ENCODE data around the gene MRPS25. TPM values are rescaled to one million over a fixed set of nuclear protein-coding genes. Genes with fewer than 3 reads are reported as not detected.

The MRPS25 gene
- total RNA-seq, 1 donor from 2014 or later: 50.5 TPM

DNA sequence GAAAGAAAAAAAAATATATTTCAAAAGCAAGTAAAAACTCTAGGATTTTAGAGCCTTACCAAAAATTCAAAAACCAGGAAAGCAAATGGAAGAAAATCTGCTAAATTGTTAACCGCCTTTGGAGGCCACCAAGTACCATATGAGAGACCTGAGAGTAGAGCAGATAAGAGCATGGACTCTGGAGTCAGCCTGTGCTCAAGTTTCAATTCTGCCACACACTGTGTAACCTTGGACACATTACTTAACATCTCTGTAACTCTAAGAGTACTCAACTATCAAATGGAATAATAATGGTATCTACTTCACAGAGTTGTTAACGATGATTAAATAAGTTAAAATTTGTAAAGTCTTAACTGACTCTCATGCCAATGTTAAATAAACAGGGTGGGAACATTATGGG is 21.1 kb upstream of the MRPS25 start:
- intact Hi-C loops (cut with micrococcal nuclease): no loop called here

DNA sequence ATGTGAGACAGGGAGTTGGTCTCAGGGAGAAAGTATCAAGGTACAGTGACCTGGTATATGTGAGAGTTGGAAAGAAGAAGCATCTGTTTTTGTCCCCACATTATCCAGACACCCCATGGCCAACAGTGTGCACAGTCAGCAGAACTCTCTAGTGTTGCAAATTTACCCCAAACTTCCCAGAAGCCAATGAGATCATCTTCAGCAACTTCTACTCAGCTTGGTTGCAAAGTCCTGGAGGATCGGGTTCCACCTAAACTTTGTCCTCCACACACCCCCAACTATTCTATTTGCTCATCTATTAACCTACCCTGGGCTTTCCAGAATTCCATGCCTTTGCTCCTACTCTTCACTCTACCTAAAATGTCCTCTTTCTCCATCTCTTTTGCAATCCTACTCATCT is 18.1 kb upstream of the MRPS25 start:
- intact Hi-C loops (cut with micrococcal nuclease): no loop called here

DNA sequence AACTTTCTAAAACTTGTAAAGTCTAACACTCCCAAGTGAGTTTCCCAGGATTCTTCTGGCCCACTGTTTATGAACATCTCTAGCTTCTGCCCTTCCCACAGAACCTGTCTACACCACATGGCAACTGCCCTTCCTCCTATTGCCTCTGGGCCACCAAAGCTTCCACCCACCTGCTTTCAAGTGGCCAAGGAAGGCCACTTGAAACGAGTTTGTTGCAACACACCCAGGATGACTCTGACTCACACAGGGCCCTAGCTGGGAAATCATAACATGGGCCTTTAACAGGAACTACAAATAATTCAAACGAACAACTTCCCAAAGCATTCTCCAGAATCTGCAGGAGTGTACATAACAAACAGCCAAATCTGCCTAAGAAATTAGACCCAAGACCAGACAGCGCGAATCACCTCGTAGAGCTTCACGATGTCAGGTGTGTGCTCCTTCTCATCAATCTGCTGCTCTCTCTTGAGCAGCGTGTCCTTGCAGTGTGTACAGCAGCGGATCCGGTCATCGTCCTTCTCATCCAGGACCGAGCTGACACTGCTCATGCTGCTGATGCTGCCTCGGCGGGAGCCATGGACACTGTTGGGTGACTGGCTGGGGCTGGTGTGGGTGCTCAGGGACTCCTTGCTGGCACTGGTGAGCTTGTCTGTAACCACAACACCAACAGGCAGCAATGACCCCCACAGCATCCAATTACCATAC is 17.0 kb upstream of the MRPS25 start:
- intact Hi-C loops (cut with micrococcal nuclease): no loop called here

DNA sequence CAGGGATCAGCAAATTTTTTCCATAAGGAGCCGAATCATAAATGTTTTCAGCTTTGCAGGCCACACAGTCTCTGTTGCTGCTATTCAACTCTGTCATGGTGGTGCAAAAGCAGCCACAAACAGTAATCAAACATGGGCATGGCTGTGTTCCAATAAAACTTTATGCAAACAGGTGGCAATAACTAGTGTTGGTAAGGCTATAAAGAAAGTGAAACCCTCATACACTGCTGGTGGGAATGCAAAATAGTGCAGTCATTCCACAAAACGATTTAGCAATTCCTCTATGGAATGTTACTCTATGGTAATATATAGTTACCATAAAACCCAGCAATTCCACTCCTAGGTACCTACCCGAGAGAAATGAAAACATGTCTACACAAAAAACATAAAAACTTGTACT is 14.0 kb upstream of the MRPS25 start:
- intact Hi-C loops (cut with micrococcal nuclease): no loop called here

DNA sequence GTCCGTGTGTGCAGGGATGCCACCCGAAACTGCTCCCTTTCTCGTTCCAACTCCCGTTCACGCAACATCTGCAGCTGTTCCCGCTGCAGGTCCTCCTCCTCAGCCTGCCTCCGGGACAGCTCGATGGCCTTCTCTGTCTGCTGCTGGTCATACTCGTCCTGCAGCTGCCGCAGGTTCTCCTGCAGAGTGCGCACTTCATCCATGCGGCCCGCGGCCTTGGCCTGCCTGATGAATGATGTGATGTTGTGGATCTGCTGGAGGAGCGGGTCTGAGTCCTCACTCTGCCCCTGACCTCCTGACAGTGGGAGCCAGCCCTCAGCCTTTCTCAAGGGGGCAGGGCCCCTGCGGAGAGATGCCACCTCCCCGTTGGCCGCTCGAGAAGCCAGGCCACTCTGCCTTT is 9.4 kb upstream of the MRPS25 start:
- intact Hi-C loops (cut with micrococcal nuclease): no loop called here

DNA sequence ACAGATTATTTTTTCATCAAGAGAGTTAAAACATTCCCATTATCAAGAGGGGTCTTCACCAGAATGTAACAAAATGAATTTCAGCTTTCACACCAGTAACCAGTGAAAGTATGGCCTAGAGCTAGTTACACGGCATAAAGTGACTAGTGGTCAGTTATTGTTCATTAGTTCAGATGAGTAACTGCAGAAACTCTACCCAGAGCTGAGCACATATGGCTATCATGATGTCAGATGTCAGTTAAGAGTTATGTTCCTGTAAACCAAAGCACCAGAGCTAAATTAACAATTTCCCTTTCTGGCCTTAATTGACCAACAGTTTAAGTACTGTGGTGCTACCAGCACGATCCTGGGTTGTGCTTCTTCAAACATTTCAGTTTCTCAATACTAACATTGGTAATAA is 6.6 kb upstream of the MRPS25 start:
- intact Hi-C loops (cut with micrococcal nuclease): no loop called here

DNA sequence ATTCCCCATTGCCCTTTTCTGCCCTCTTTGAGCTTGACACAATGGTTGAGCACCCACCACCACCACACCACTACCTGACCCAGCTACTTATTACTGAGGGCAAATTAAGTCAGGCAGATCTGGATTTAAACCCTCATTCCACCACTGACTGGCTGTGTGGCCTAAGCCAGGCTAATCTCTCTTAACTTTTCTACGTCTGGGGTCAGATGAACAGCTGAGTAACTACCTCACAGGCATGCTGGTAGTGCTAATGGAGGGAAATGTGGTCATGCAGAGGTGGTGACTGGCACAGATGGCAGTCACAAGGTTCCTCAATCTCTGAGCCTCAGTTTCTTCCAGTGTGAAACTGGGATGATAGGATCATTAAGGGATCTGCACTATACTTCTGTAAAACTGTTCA is 4.3 kb upstream of the MRPS25 start:
- intact Hi-C loops (cut with micrococcal nuclease): loop anchor here (10.0 kb wide), 1 partner anchor 635 kb away; no protein-coding TSS in a partner anchor

DNA sequence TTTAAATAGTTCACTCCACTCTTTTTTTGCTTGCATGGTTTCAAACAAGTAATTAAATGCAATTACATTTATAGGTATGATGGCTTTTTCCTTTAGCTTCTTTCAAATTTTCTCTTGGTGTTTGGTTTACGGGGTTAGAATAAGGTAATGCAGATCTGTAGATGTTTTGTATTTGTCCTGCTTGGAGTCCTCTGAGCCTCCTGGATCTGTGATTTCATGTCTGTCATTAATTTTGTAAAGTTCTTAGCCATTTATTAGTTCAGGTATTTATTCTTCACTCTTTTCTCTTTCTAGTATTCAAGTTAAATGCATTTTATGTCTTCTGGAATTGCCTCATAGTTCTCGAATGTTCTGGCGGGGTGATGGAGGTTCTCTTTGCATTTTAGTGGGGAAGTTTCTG is 1.4 kb upstream of the MRPS25 start:
- intact Hi-C loops (cut with micrococcal nuclease): loop anchor here (10.0 kb wide), 1 partner anchor 632 kb away; no protein-coding TSS in a partner anchor

DNA sequence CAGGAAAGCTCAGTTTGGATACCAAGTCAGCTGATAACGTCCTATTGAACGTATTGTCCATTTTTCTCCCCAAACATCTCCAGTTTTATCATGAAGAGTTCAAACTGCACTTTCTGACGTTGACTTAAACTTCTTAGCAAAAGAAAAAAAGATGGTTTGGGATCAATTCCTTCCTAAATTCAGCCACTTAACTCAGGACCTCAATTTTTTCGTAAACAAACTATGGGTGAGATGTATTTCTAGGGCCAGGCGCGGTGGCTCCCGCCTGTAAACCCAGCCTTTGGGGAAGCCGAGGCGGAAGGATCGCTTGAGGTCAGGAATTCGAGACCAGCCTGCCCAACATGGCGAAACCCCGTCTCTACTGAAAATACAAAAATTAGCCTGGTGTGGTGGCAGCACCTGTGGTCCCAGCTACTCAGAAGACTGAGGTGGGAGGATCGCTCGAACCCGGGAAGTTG is 464 bp upstream of the MRPS25 start:
- intact Hi-C loops (cut with micrococcal nuclease): loop anchor here (1.0 to 10.0 kb wide), 11 partner anchors 10 to 941 kb away; partner anchors contain the start of genes BTD, CAPN7, CCDC174 and CHCHD4

DNA sequence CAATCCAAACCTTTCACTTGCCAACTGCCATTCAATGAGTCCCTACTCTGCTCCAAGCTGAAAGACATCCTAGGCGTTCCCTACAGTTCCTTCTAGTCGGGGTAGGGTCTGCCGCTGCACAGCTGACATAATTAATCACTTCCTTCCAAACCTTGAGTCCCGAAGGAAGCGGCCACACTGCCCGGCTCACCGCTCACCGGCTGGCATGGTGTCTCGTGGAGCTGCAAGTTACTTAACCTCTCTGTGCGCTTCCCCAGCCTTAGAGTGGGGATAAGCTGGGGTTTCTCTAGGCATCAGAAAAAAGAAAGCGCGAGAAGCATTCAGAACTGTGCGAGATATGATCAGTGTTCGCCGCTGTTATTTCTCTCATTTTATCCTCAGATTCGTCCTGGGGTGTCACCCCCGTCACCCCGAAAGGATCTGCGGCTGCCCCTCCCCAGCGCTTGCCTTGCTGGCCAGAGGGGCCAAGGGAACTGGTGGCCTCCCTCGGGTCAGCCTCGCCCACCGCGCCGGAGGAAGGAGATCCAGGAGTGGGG is 748 bp downstream of the MRPS25 start:
- intact Hi-C loops (cut with micrococcal nuclease): loop anchor here (10.0 kb wide), 1 partner anchor 630 kb away; no protein-coding TSS in a partner anchor

DNA sequence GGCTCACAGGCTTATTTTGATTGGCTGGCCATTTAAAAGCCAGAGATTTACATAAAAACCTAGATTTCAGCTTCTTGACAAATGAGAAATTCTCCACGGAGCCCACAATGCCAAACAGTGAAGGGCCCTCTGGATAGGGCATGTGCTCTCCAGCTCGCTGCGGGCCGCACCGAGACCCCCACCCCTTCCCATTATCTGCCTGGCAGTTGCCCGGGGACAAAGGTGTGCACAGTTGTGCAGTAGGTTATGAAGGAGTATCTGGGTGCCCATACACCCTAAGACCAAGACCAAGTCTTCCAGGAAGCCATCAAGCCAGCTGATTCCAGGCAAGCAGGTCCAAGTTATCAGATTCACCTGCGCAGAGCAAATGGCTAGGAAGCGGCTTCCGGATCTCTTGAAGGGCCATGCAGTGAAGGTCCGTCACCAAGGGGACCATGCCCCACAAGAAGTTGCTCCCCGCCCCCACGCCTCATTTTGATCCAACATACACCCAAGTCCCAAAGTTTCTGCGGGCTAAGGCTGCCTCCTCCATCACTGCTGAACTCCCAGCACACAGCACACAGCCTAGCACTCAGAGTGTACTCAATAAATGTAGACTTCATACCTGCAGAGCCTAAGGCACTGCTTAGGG is 1.3 kb downstream of the MRPS25 start:
- intact Hi-C loops (cut with micrococcal nuclease): loop anchor here (10.0 kb wide), 1 partner anchor 629 kb away; no protein-coding TSS in a partner anchor

DNA sequence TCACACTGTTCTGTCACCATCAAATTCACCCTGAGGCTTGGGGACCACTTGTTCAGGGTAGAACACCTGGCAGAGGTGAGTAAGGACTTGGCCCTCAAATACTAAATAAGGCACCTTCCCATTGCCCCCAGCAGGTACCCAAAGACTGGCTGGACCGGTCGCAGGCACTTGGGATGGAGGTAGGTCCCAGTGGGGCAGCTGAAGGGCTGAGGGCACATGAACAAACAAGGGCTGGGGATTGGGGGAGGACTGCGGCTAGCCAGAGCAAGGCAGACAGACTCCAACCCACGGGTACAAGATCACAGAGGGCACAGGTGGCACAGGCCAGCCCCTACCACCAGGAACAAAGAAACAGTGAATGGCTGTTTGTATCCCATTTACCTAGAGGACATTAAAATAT is 1.9 kb downstream of the MRPS25 start:
- intact Hi-C loops (cut with micrococcal nuclease): loop anchor here (10.0 kb wide), 1 partner anchor 628 kb away; no protein-coding TSS in a partner anchor

DNA sequence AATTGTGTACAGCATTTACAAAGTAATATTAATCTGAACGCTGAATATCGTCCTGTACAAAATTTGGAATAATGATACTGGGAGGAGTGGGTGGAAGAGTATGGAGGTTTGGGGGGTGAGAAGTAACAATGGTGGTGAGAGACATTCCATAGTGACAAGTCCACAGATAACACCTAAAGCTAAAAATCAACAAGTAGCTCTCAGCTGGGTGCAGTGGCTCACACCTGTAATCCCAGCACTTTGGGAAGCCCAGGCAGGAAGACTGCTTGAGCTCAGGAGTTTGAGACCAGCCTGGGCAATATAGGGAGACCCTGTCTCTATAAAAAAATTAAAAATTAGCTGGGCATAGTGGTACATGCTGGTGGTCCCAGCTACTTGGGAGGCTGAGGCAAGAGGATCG is 5.1 kb downstream of the MRPS25 start:
- intact Hi-C loops (cut with micrococcal nuclease): loop anchor here (10.0 kb wide), 1 partner anchor 625 kb away; no protein-coding TSS in a partner anchor

DNA sequence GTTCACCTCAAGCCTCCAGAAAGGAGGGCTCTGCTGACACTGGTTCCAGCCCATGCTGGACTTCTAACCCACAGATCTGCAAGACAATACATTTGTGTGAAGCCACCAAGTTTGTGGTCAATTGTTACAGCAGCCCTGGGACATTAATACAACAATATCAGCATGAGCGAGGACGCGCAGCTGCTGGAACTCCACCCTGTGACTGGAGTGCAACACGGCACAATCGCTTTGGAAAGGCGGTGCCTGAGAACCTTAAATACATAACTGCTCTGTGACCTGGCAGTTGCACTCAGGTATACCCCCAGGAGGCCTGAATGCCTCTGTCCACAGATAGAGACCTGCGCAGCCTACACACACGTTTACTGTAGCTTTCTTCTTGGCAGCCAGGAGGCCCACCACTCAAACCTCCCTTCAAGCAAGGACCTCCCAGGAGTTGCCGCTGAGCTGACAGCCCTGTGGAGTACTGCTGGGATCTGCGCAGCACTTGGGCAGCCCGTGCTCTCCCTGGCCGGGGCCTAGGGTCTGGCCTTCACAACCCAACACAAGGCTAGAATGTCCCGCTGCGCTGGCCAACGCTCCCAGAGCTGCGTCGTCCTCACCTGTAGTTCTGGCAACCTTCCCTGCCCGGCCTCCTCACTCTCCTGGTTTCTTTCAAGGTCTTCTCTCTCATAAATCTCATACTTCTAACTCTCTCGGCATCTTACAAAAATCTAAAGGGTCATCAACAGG is 8.3 kb downstream of the MRPS25 start:
- intact Hi-C loops (cut with micrococcal nuclease): no loop called here

DNA sequence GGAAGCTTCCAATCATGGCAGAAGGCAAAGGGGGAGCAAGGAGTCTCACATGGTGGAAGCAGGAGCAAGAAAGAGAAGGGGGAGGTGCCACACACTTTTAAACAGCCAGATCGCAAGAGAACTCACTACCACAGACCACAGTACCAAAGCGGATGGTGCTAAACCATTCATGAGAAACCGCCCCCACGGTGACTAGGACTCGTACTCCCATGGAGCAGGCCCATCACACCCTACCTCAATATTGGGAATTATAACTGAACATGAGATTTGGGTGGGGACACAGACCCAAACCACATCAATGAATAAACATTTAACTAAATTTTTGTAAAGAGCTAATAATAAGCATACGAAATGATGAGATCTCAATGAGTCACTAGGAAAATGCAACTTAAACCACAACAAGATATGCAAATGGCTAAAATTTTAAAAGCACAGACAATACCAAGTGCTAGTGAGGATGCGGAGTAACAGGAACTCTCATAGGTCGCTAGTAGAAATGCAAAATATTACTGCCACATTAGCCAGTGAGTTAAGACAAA is 10.0 kb downstream of the MRPS25 start:
- intact Hi-C loops (cut with micrococcal nuclease): loop anchor here (1.0 to 2.0 kb wide), 2 partner anchors 10 to 44 kb away; partner anchors contain the start of genes MRPS25 and RBSN

DNA sequence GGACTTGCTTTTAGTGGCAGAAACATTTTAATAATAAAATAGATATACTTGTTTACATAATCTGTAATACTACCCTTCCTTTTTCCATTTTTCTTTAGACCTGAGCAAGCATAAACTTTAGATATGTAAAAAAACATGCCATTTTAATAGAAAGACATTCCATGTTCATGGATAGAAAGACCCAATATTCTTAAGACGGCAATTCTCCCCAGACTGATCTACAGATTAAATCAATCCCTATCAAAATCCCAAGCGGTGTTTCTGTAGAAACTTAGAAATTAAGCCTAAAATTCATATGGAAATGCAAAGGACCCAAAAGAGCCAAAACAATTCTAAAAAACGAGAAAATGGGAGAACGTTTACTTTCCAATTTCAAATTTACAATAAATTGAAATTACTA is 11.6 kb downstream of the MRPS25 start:
- intact Hi-C loops (cut with micrococcal nuclease): no loop called here

DNA sequence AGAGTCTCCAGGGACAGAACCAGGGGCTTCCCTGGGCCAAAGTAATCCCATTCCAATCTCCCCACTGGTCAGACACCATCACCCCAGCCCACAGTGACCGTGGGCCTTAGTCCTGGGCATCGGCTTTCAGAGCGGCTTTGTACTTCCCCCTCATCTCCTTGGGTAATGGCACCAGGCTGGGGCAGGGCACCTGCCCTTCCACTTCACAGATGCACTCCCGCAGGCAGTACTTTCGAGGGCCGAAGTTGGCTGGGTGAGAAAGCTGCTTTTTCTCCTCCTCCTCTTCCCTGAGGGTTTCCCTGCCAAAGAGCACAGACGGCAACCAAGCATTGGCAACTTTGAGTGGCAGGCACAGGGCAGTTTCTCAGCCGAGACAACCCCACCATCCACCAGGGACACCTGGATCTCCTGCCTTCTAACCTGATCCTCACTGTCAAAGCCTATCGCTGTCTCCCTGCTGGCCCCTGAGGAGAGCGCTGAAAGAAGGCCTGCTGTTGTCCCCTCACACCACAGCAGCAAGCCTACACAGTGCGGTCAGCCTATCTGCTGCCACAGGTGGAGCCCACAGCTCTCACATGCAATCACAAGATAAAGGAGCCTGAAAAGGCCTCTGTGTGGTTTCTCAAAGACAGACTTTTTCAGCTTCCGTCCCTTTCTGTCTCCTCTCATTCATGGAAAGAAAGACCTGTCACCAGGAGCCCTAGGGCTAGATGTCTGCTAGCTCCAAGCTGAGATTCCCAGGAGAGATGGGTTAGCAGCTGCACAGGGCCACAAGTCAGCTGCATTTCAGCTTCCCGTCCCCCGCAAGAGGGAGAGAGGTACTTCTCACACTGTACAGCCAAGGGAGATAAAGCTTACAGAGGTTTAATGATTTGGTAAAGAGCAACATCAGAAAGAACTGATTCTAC is 12.5 kb downstream of the MRPS25 start:
- intact Hi-C loops (cut with micrococcal nuclease): no loop called here

DNA sequence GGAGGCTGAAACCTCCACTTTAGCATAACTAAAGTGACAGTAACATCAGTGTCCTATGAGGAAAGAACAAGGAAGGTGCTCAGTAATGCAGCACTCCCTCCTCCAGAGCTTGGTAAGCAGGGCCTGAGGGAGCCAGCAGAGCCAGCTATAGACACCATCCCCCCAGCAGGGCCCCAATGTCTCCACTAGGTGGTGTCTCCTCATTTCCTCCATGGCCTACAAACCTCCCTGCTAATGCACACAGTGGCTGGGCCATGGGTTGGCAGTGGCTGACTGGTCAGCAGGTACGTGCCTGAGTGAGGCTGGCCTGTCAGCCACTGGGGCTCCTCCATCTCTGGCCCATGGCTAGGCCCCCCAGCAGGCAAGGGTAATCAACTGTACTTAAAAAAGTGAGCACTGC is 13.6 kb downstream of the MRPS25 start:
- intact Hi-C loops (cut with micrococcal nuclease): loop anchor here (1.0 kb wide), 1 partner anchor 14 kb away; the partner anchor contains the start of gene MRPS25

DNA sequence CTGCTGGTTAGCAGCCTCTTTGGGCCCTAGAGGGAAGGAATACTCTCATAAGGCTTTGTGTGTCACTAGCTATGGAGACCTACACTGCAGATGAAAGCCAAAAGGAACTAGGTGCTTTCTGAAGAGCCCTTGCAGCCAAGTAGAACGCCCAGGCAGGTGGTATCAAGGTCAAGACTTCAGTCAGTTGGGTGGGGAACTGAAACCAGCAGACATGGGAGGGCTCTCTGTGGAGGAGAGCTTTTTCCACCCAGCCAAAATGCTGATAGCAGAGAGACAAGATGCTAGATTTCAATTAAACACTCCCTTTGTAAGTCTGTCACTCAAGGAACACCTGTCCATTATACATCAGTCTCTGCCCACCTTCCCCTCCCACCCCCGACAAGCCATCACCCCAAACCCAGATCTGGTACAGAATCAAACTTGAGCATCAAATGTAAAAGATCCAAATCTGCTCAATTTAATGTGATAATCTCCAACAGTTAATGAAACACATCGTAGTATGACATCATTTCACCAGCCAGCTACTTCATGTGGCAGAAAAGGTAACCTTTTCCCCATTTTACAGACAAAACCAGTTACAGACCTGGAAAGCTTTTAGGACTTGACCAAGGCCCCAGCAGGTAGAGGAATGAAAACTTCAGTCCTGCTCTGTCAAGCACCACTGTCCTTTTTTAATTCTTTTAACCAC is 14.6 kb downstream of the MRPS25 start:
- intact Hi-C loops (cut with micrococcal nuclease): loop anchor here (1.0 kb wide), 1 partner anchor 15 kb away; the partner anchor contains the start of gene MRPS25

Measured in T-helper 1 cell treated with Interleukin-12 subunit alpha and Interleukin-12 subunit beta and Interleukin-4 antibody, amounts not matched to agents 30 ng/mL and 1 ng/mL, for 36 hours (primary cell).